HG03060 (cell line): Measurements from ENCODE around the gene ADGRD1.

Source experiments
- ATAC-seq: cut with Tn5 transposase; IDR thresholded peaks from one replicate; pipeline ENCODE4 v1.9.1; 2021; ENCODE audit warnings: low read depth, moderate number of reproducible peaks; ENCODE audit not compliant: unreplicated experiment

ADGRD1 gene

GRCh38 chr12:131097202-131098177 is 143.8 kb downstream of the ADGRD1 start:
- ATAC-seq, result no peak

- no peak for ATAC-seq
Observed at GRCh38 chr12:131098178-131098981, 144.7 kb downstream of the ADGRD1 start.

GRCh38 chr12:131100031-131100674 is 146.4 kb downstream of the ADGRD1 start:
- ATAC-seq, result no peak

GRCh38 chr12:131101006-131101405 is 147.3 kb downstream of the ADGRD1 start:
- ATAC-seq, result no peak

- peak; percentile 88 for ATAC-seq
Observed at GRCh38 chr12:131101703-131102492, 148.2 kb downstream of the ADGRD1 start.

- no peak for ATAC-seq
Observed at GRCh38 chr12:131102493-131102931, 148.8 kb downstream of the ADGRD1 start.

- ATAC-seq, result no peak
Observed at GRCh38 chr12:131102991-131103668, 149.4 kb downstream of the ADGRD1 start.

GRCh38 chr12:131103669-131104462 is 150.2 kb downstream of the ADGRD1 start:
- no peak for ATAC-seq

GRCh38 chr12:131104463-131105350 is 151.0 kb downstream of the ADGRD1 start:
- no peak for ATAC-seq

GRCh38 chr12:131105351-131105735 is 151.6 kb downstream of the ADGRD1 start:
- ATAC-seq, result no peak

- ATAC-seq, result no peak
Observed at GRCh38 chr12:131105736-131106348, 152.1 kb downstream of the ADGRD1 start.

- no peak for ATAC-seq
Observed at GRCh38 chr12:131106349-131106941, 152.7 kb downstream of the ADGRD1 start.

- no peak for ATAC-seq
Observed at GRCh38 chr12:131108177-131108955, 154.7 kb downstream of the ADGRD1 start.

- ATAC-seq, result no peak
Observed at GRCh38 chr12:131111446-131111845, 157.7 kb downstream of the ADGRD1 start.

- peak; percentile 56 for ATAC-seq
Observed at GRCh38 chr12:131112021-131112420, 158.3 kb downstream of the ADGRD1 start.

GRCh38 chr12:131112700-131113290 is 159.1 kb downstream of the ADGRD1 start:
- ATAC-seq, result no peak
